ENCODE results near the gene GHRHR. TPM values are rescaled to one million over a fixed set of nuclear protein-coding genes. Genes with fewer than 3 reads are reported as not detected.

Gene GHRHR
- total RNA-seq, 1 donor from 2014 or later = not detected

- DNase-seq (ENCODE audit: low read depth) = no peak
Observed at GRCh38 chr7:30983914-30984247, 20.1 kb downstream of the GHRHR start.

DNA sequence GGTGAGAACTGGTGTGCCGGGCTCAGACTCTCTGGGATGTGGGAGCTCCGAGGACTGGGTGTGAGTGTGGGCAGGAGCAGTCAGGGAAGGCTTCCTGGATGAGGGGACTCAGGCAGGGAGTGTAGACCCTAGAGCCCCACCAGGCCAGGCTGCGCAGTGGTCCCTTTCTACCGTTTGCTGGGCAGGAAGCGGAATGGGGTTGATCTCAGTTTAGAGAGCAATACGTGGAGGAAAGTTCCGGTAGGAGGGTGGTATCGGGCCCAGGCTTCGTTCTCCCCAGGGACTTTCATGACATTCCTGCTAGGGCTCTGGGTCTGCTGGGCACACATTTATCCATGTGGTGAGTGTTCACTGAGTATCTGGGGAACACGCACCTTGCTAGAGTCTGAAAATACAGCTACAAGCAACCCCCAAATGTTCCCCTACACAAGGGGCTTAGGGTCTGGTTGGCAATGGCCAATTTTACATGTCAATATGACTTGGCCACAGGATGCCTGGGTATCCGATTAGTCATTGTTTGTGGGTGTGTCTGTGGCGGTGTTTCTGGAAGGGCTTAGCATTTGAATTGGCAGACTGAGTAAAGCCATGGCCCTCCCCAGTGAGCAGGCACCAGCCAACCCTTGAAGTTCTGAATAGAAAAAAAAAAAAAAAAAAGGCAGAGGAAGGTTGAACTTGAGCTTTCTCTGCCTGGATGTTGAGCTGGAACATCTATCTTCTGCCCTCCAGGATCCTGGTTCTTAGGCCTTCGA is 20.8 kb downstream of the GHRHR start:
- DNase-seq (ENCODE audit: low read depth) = peak; percentile 58

- DNase-seq (ENCODE audit: low read depth) = no peak
Observed at GRCh38 chr7:30985756-30986155, 22.0 kb downstream of the GHRHR start.

GRCh38 chr7:30986331-30986730 is 22.6 kb downstream of the GHRHR start:
- no peak for DNase-seq (ENCODE audit: low read depth)

GRCh38 chr7:30986738-30987137 is 23.0 kb downstream of the GHRHR start:
- DNase-seq (ENCODE audit: low read depth) = no peak

- no peak for DNase-seq (ENCODE audit: low read depth)
Observed at GRCh38 chr7:30987178-30987577, 23.4 kb downstream of the GHRHR start.

GRCh38 chr7:30987936-30988335 is 24.2 kb downstream of the GHRHR start:
- DNase-seq (ENCODE audit: low read depth) = no peak

DNA sequence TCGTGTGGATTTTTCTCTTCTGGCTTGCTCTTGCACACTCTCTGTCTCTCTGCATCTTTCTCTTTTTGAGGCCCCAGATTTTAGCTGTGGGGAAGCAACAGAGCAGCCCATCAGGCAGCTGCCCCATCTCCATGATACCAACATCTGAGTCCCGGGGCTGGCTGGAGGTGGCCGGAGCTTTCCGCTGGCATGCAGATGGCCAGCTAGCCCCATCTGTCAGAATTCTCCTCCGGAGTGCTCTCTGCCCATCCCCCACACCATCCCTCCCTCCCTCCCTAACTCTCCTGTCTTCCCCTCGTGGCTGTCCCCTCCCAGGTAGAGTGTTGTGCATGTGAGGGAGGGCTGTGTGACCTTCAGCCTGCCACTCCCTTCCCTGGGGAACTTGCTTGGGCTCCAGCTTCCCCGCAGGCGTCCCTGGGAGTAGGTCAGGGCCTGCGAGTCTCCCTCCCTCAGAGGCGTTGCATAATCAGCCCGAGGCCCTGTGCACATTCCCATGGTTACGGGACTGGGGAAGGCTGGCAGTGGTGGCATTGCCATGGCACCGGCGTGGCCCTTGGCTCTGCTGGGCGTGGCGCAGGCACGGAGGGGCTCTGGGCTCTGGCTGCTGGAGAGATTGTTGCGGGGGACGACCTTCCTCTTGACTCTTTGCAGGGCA is 24.7 kb downstream of the GHRHR start:
- DNase-seq (ENCODE audit: low read depth) = peak; percentile 56

- no peak for DNase-seq (ENCODE audit: low read depth)
Observed at GRCh38 chr7:30989008-30989823, 25.5 kb downstream of the GHRHR start.

GRCh38 chr7:30989824-30990672 is 26.3 kb downstream of the GHRHR start:
- no peak for DNase-seq (ENCODE audit: low read depth)

DNA sequence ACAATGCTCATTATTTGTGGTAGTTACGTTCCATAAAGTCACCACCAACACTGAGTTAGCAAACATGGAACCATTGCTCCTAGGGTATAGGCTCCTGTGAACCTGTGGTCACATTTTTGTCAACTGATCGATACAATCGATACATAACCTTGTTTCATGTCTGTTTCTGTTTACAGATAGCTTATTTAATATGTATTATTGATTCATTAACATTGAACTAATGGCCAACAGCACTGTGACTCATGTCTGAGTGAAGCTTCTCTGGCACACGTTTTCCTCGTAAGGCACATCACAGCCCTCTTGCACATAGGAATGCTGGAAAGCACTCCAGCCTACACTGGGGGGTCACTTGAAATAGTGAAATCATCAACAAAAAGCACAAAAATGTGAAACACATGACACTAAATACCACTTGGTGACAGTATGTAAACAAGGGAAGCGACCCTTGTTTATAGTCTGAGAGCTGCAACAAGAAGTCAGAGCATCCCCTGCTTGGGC is 27.0 kb downstream of the GHRHR start:
- no peak for DNase-seq (ENCODE audit: low read depth)

DNA sequence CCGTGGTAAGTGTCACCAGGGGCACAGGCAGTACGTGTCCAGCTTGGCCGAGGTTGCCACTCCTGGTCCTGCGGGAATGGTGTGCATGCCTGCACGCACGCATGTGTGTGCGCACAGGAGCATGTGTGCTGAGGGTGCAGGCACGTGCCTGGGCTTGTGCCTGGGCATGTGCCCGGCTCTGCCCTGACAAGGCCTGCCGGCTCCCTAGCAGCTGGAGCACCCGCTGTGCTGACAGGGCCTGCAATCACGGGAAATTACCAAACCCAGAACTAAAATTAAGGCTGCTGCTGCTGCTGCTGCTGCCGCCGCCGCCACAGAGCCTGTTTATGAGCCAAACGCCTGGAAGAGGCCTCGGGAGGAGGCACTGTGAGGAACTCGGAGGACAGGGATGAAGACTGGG is 28.7 kb downstream of the GHRHR start:
- DNase-seq (ENCODE audit: low read depth) = peak; percentile 39

DNA sequence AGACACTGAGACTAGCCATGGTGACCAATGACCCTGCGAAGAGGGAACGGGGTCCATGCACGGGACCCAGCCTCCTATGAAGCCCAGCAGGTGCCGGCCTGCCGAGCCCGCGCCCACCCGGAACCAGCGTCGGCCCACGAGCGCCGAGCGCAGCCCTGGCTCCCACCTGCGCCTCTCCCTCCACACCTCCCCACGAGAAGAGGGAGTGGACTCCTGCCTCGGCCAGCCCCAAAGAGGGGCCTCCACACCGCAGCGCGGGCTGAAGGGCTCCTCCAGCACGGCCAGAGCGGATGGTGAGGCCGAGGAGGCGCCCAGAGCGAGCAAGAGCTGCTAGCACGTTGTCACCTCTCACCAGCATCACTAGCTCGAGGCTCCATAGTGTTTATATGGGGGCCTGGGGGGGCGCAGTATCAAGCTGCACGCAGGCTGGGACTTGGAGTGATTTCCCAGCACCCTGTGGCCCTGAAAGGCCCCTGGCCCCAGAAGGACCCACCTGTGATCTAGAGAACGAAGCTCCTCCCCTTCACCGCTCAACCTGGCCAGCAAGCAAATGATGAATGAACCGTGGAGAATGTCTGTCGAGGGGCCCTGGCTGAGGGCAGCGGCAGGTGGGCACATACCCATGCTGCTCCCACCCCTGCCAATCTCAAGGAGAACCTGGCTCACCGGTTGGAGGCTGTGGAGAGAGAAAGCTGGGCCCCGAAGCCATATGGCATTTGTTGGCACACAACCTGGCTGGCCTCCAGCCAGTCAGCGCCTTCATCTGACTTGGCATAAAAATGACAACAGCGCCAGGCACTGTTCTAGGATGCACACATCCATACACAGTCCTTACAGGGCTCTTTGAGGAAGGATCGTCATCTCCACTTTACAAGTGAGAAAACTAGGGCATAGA is 30.7 kb downstream of the GHRHR start:
- DNase-seq (ENCODE audit: low read depth) = no peak

DNA sequence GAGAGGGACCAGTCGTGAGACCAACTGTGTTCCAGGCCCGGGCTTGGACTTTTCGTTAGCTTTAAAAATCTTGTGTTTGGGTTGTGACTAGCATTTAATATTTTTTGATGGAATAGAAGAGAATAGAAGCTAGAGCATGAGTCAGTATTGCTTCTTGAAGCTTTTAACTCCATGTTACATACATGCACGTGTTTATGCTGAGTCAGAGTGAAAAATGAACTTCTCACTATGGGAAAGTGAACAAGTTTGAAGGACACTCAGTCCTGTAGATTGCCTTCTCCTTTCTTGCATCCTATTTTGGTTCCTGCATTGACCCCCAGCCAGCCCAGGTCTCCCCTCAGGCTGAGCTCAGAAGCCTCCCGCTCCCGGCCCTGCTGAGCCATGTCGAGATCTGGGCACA is 31.8 kb downstream of the GHRHR start:
- DNase-seq (ENCODE audit: low read depth) = no peak

DNA sequence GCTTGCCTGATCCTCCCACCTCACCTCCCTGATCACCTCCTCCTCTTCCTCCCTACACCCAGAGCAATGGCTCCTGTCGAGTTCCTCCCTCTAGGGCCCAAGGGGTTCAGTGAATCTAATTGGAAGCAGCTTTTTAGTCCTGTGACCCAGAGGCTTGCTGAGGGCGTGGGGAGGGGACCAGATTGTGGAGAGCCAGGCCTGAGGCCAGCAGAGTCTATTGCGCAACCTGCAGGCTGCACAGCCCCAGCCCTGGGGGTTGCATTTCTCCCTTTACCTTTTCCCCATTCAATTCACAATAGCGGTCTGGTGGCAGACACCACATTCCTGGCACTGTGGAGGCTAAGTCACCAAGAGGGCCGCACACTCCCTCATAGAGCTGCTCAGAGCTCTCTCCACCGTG is 32.5 kb downstream of the GHRHR start:
- no peak for DNase-seq (ENCODE audit: low read depth)

DNA sequence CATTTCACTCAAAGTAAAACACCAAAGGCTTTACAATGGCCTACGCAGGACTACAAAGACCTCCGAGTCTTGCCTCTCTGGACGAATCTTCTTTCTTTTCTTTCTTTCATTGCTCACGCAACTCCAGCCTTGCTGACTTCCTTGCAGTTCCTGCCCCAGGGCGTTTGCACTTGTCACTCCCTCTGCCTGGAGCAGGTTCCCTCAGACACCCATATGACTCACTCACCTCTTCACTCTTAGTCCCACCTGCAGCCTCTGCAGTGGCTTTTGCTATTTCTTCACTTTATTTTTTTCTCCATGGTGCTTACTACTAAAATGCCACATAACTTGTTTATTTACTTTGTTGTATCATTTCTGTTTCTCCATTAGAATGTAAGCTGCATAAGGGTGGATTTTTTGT is 33.1 kb downstream of the GHRHR start:
- no peak for DNase-seq (ENCODE audit: low read depth)

GRCh38 chr7:30997316-30997715 is 33.6 kb downstream of the GHRHR start:
- peak; percentile 7 for DNase-seq (ENCODE audit: low read depth)

DNA sequence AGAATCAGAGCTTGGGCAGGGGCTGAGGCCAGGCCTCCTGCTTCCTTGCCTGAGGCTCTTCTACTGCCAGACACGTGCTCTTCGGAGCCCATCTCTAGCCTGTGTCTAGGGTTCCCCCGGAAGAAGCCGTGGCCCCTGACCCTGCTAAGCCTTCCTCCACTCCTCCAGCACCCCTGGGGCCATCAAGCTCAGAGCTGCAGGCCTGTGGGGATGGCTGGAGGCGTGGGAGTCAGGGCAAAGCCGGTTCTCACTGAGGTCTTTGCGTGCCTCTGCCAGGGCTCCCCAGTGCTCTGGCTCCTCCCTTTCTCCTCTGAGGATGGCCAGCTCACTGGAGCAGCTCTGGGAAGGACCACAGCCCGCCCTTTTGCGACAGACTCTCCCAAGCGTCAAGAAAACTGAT is 34.4 kb downstream of the GHRHR start:
- no peak for DNase-seq (ENCODE audit: low read depth)

DNA sequence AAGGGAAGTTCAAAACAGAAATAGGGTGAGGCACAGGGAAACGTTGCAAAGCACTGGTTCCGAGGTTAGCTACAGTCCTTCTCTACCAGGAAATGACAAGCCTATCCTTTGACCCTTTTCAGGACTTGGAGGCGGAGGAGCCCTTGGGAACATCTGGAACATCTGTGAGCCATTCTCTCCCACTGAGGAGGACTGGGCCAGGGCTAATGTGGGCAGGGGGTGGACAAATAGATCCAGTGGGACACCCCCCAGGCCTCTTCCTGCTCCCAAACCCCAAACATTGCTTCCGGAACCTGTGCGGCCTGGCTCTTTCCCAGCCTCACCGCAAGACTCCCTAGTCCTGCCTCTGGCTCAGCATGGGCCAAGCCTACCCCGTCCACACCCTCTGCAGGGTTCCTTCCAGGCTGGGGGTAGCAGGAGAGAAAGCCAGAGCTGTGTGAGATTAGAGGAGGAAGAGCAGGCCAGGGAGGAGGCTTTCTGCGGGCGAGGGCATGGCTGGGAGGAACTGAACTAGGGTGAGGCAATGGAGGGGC is 36.5 kb downstream of the GHRHR start:
- DNase-seq (ENCODE audit: low read depth) = no peak

DNA sequence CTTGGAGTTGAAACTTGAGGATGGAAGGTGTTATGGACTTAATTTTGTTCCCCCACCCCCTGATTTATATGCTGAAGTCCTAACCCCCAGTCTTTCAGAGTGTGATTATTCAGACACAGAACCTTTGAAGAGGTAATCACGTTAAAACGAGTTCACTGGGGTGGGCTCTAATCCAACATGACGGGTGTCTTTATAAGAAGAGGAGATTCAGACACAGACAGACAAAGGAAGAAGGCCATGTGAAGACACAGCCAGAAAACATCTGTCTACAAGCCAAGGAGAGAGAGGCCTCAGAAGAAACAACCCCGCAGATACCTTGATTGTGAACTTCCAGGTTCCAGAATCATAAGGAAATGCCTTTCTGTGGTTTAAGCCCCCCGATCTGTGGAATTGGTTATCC is 37.0 kb downstream of the GHRHR start:
- DNase-seq (ENCODE audit: low read depth) = no peak

Measured in myocyte (in vitro differentiated cells).